ENCODE data around the gene TSPAN10.

DNA sequence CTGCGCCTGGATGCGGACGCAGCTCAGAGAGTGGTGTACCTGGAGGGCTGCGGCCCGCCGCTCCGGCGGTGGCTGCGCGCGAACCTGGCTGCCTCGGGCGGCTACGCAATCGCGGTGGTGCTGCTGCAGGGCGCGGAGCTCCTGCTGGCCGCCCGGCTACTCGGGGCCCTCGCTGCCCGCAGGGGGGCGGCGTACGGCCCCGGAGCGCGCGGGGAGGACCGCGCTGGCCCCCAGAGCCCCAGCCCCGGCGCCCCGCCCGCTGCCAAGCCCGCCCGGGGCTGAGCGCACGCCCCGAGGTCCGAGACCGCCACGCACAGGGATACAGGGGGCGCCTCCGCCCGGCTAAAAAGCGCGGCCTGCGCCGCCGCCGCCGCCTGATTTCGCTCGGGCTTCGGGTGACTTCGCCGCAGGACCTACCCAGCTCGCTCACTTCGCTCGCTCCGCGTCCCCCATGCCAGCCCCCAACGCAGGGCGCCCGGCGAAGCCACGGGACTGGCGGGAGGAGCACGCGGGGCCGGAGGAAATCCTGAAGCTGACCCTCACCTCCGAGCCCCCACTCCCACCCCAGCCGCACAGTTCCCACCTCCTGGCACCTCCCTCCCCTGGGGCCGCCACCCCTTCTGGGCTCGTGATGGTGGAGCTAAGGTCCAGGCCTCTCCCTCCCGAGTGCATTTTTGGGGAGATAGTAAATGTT lies 11.2 kb downstream of the TSPAN10 start:
- TF ChIP-seq, protein P1, sequence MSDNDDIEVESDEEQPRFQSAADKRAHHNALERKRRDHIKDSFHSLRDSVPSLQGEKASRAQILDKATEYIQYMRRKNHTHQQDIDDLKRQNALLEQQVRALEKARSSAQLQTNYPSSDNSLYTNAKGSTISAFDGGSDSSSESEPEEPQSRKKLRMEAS (IDR thresholded peaks at IDR 0.05), result no peak
- TF ChIP-seq RAD21 (IDR thresholded peaks at IDR 0.05; ENCODE audit: low read depth), result no peak
- no peak for TF ChIP-seq EP300 (IDR thresholded peaks at IDR 0.05; ENCODE audit: borderline replicate concordance)
- TF ChIP-seq TEAD4 (IDR thresholded peaks at IDR 0.05), result no peak
